GM23248 (cell line): ENCODE measurements around the gene CNN3.
"Not testable (repeated sequence)": the region's sequence is repeated elsewhere in the genome, so short reads cannot be mapped to it uniquely, and the experiment has no call there.

Experiments used
- EZH2 ChIP-seq: fragments of 200-600 bp; sonication (generic); IDR thresholded peaks from 2 replicates; pipeline ENCODE4 v1.6.1; 2018; ENCODE audit warnings: antibody characterized with exemption, mild to moderate bottlenecking; ENCODE audit not compliant: insufficient read depth, poor library complexity, severe bottlenecking
- EZH2phosphoT487 ChIP-seq: fragments of 200-600 bp; sonication (generic); IDR thresholded peaks from 2 replicates; pipeline ENCODE4 v1.6.1; 2018; ENCODE audit warnings: antibody characterized with exemption, moderate library complexity, mild to moderate bottlenecking, low read depth; ENCODE audit not compliant: insufficient read depth

DNA sequence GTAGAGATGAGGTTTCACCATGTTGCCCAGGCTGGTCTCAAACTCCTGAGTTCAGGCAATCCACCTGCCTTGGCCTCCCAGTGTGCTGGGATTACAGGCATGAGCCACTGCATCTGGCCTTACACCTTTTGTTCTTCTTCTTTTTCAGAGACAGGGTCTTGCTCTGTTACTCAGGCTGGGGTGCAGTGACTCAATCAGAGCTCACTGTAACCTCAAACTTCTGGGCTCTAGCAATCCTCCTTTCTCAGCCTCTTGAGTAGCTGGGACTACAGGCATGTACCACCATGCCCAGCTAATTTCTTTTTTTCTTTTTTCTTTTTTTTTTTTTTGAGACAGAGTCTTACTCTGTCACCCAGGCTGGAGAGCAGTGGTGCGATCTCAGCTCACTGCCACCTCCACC, 14.6 kb upstream of the CNN3 start:
- not testable (repeated sequence) for TF ChIP-seq EZH2, EZH2phosphoT487
